ENCODE measurements around the gene SYT1. TPM values are rescaled to one million over a fixed set of nuclear protein-coding genes. Genes with fewer than 3 reads are reported as not detected.

The SYT1 gene
- total RNA-seq, 2 donors from 2014 or later, result 1.3 to 1.9 TPM

GRCh38 chr12:79371226-79371625, 506.7 kb downstream of the SYT1 start:
- no peak for TF ChIP-seq CTCF (IDR thresholded peaks at IDR 0.05)
- DNase-seq (ENCODE audit: low spot score) (no peak), ATAC-seq (ENCODE audit: insufficient number of reproducible peaks, low FRiP score, low read depth) (no peak)
- Histone ChIP-seq H3K4me3 (no peak overlapping the region), H3K36me3 (no peaks in the 10 kb centered on the region), H3K4me1 (ENCODE audit: control insufficient read depth in 1 of 2, low read depth in 2 of 2) (no peaks in the 10 kb centered on the region), H3K9me3 (no peaks in the 10 kb centered on the region), H3K27ac (no peak overlapping the region), H3K27me3 (replicated peaks; ENCODE audit: insufficient read depth) (no peaks in the 10 kb centered on the region)

- no peak for ATAC-seq (ENCODE audit: insufficient number of reproducible peaks, low FRiP score, low read depth)
- H3K4me1 ChIP-seq (ENCODE audit: control insufficient read depth in 1 of 2, low read depth in 2 of 2), result no peaks in the 10 kb centered on the region
Measured at GRCh38 chr12:79373896-79374499, 509.4 kb downstream of the SYT1 start.

GRCh38 chr12:79374545-79374944, 510.0 kb downstream of the SYT1 start:
- no peaks in the 10 kb centered on the region for H3K4me1 ChIP-seq (ENCODE audit: control insufficient read depth in 1 of 2, low read depth in 2 of 2)
- no peak for TF ChIP-seq CTCF (IDR thresholded peaks at IDR 0.05)
- H3K4me3 ChIP-seq, result no peak overlapping the region
- ATAC-seq (ENCODE audit: insufficient number of reproducible peaks, low FRiP score, low read depth) (no peak), DNase-seq (ENCODE audit: low spot score) (no peak)
- H3K36me3 ChIP-seq, result no peaks in the 10 kb centered on the region
- H3K27ac ChIP-seq, result no peak overlapping the region
- H3K9me3 ChIP-seq, result no peaks in the 10 kb centered on the region
- no peaks in the 10 kb centered on the region for H3K27me3 ChIP-seq (replicated peaks; ENCODE audit: insufficient read depth)

More at GRCh38 chr12:79373896-79374499, 509.4 kb downstream of the SYT1 start:
- Histone ChIP-seq H3K4me3 (no peak overlapping the region), H3K9me3 (no peaks in the 10 kb centered on the region), H3K36me3 (no peaks in the 10 kb centered on the region), H3K27me3 (replicated peaks; ENCODE audit: insufficient read depth) (no peaks in the 10 kb centered on the region), H3K27ac (no peak overlapping the region)
- no peak for DNase-seq (ENCODE audit: low spot score)
- peak; percentile 35 for TF ChIP-seq CTCF (IDR thresholded peaks at IDR 0.05)

- no peak for TF ChIP-seq CTCF (IDR thresholded peaks at IDR 0.05)
- Histone ChIP-seq H3K27ac (no peak overlapping the region), H3K9me3 (no peaks in the 10 kb centered on the region), H3K4me1 (ENCODE audit: control insufficient read depth in 1 of 2, low read depth in 2 of 2) (no peaks in the 10 kb centered on the region), H3K36me3 (no peaks in the 10 kb centered on the region), H3K27me3 (replicated peaks; ENCODE audit: insufficient read depth) (no peaks in the 10 kb centered on the region), H3K4me3 (no peak overlapping the region)
- ATAC-seq (ENCODE audit: insufficient number of reproducible peaks, low FRiP score, low read depth) (no peak), DNase-seq (ENCODE audit: low spot score) (no peak)
Measured at GRCh38 chr12:79375050-79375449, 510.5 kb downstream of the SYT1 start.

GRCh38 chr12:79378496-79378895, 513.9 kb downstream of the SYT1 start:
- ATAC-seq (ENCODE audit: insufficient number of reproducible peaks, low FRiP score, low read depth), result no peak
- TF ChIP-seq CTCF (IDR thresholded peaks at IDR 0.05), result no peak
- no peaks in the 10 kb centered on the region for H3K27me3 ChIP-seq (replicated peaks; ENCODE audit: insufficient read depth)
- H3K4me1 ChIP-seq (ENCODE audit: control insufficient read depth in 1 of 2, low read depth in 2 of 2), result no peaks in the 10 kb centered on the region
- H3K4me3 ChIP-seq, result no peak overlapping the region
- H3K27ac ChIP-seq, result no peak overlapping the region
- no peaks in the 10 kb centered on the region for H3K36me3 ChIP-seq
- DNase-seq (ENCODE audit: low spot score), result no peak
- no peaks in the 10 kb centered on the region for H3K9me3 ChIP-seq

All from thoracic aorta (tissue), 2 donors.